Testis (tissue), 2 donors: ENCODE results near the gene GPC6.

Source experiments
- POLR2A ChIP-seq: fragments of 450-650 bp; IDR thresholded peaks from one replicate; pipeline ENCODE4 v1.6.1; 2017; ENCODE audit warnings: antibody characterized with exemption, mild to moderate bottlenecking, moderate library complexity
- TF ChIP-seq, protein P1 (sequence below), 3 experiments: fragments of 450-650 bp in 2 of 3; fragments of 200-600 bp in 1 of 3; sonication (generic) in 1 of 3; IDR thresholded peaks; one replicate each; pipeline ENCODE4 v1.5.1; 2016 to 2019; ENCODE audit warnings: antibody characterized with exemption in 3 of 3, mild to moderate bottlenecking in 2 of 3, moderate library complexity in 1 of 3

DNA sequence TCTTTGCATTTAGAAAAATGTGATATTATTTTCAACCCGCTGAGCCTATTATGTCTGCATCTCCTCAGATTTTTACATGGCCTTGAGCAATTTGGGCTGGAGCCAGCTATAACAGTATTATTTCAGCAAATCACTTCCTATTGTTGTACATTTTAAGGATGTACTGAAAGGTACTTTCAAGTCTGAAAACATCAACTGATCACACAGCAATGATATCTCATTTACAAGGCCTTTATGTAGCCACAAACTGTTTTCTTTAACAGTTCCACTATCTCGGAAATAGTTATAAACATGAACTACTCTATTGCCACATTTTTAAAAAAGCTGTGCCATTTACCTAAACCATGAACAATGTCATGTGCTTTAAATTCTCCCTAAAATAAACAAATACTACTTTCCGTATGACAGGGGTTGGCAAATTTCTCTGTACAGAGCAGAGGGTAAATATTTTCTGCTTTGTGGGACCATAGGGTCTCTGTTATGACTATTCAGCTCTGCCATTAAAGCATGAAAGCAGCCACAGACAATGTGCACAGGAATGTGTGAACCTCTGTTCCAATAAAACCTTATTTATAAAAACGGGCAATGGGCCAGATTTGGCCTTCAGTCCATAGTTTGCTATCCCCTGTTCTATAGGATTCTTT is 560.4 kb downstream of the GPC6 start:
- TF ChIP-seq, protein P1, sequence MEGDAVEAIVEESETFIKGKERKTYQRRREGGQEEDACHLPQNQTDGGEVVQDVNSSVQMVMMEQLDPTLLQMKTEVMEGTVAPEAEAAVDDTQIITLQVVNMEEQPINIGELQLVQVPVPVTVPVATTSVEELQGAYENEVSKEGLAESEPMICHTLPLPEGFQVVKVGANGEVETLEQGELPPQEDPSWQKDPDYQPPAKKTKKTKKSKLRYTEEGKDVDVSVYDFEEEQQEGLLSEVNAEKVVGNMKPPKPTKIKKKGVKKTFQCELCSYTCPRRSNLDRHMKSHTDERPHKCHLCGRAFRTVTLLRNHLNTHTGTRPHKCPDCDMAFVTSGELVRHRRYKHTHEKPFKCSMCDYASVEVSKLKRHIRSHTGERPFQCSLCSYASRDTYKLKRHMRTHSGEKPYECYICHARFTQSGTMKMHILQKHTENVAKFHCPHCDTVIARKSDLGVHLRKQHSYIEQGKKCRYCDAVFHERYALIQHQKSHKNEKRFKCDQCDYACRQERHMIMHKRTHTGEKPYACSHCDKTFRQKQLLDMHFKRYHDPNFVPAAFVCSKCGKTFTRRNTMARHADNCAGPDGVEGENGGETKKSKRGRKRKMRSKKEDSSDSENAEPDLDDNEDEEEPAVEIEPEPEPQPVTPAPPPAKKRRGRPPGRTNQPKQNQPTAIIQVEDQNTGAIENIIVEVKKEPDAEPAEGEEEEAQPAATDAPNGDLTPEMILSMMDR (IDR thresholded peaks at IDR 0.05) = no peak
- TF ChIP-seq POLR2A = no peak
